Heart left ventricle (tissue), 13 donors: ENCODE measurements around the gene ZSCAN25.

Source experiments
- CTCF ChIP-seq, 12 donors: fragments of 200-600 bp; sonication (generic) in 4 of 12; IDR thresholded peaks; one replicate each; pipeline versions ENCODE4 v1.5.0 to v1.8.0; 2018 to 2022; ENCODE audit warnings: antibody characterized with exemption in 12 of 12, mild to moderate bottlenecking in 5 of 12
- POLR2A ChIP-seq, 2 donors: fragments of 450-650 bp; IDR thresholded peaks; one replicate each; pipeline ENCODE4 v1.6.1; 2017; ENCODE audit warnings: antibody characterized with exemption in 2 of 2, mild to moderate bottlenecking in 2 of 2, moderate library complexity in 2 of 2
- donor health status: ischemic (EF 13 %, LVEDD 7.1; RV severe dilation, severe dysfunction).
- donor health status: DM: no; HTN: yes; CAD: no.
- donor health status: DM: no; HTN: no; CAD: no.
- donor health status: ischemic (EF 25% LVEDD 6.9; RV normal size, moderate dysfunction).
- donor health status: ischemic (EF 25% LVEDD 5.7; RV mildly dilated, moderate dysfunction).
- donor health status: ischemic (EF 35%, LVEDD 5.7; RV mildly dilated, moderate dysfunction).
- donor health status: nonischemic (EF 11% LVEDD 7.7; RV severe dilation, severe dysfunction).
- donor health status: DM: yes; HTN: yes; CAD: no.
- donor health status: PGD.
- donor health status: ischemic (EF 29% LVEDD 5.4; RV normal size, mild dysfunction).
- donor health status: nonischemic (EF 23%, LVEDD 6.1; RV moderate dilation, normal function).

- TF ChIP-seq POLR2A (IDR thresholded peaks at IDR 0.05) (no peak), CTCF (IDR thresholded peaks at IDR 0.05) (no peak)
These were observed 541 bp downstream of the ZSCAN25 start for GRCh38 chr7:99617192-99617781.
